NK-92 treated with Interleukin-12 subunit alpha and Interleukin-12 subunit beta, amount 100 ng/mL, for 24 hours (cell line): ENCODE data around the gene PCDHB15.
"Not testable (repeated sequence)": the region's sequence is repeated elsewhere in the genome, so short reads cannot be mapped to it uniquely, and the experiment has no call there.

Experiments used
- DNase-seq: peaks from one replicate; lab custom pipeline; 2025; lab: John Stamatoyannopoulos, UW

Gene PCDHB15

GRCh38 chr5:141245250-141245717 lies at the start of gene PCDHB15:
PCDHB15 (plus strand) TSS chr5:141245395; CDS start chr5:141245579, 184 bp downstream.
- DNase-seq, result no peak

- DNase-seq, result no peak
Measured at GRCh38 chr5:141196363-141196762, 48.8 kb upstream of the PCDHB15 start.

GRCh38 chr5:141199359-141200235 lies 45.6 kb upstream of the PCDHB15 start, which contains the start of gene PCDHB11:
PCDHB11 (plus strand) TSS chr5:141199627; CDS start chr5:141199775, 148 bp downstream.
- no peak for DNase-seq

- DNase-seq, result not testable (repeated sequence)
Measured at GRCh38 chr5:141201126-141201525, 44.1 kb upstream of the PCDHB15 start.

DNA sequence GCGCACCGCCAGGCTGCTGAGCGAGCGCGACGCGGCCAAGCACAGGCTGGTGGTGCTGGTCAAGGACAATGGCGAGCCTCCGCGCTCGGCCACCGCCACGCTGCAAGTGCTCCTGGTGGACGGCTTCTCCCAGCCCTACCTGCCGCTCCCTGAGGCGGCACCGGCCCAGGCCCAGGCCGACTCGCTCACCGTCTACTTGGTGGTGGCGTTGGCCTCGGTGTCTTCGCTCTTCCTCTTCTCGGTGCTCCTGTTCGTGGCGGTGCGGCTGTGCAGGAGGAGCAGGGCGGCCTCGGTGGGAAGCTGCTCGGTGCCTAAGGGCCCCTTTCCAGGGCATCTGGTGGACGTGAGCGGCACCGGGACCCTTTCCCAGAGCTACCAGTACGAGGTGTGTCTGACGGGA lies 43.5 kb upstream of the PCDHB15 start:
- not testable (repeated sequence) for DNase-seq

- no peak for DNase-seq
Measured at GRCh38 chr5:141208478-141208877, 36.7 kb upstream of the PCDHB15 start, which contains the start of gene PCDHB12. PCDHB12 (plus strand) TSS chr5:141208719; CDS start chr5:141208908, 189 bp downstream.

DNA sequence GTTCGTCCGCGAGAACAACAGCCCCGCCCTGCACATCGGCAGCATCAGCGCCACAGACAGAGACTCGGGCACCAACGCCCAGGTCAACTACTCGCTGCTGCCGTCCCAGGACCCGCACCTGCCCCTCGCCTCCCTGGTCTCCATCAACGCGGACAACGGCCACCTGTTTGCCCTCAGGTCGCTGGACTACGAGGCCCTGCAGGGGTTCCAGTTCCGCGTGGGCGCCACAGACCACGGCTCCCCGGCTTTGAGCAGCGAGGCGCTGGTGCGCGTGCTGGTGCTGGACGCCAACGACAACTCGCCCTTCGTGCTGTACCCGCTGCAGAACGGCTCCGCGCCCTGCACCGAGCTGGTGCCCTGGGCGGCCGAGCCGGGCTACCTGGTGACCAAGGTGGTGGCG lies 34.9 kb upstream of the PCDHB15 start:
- DNase-seq, result not testable (repeated sequence)

GRCh38 chr5:141210849-141211248 lies 34.3 kb upstream of the PCDHB15 start:
- DNase-seq, result not testable (repeated sequence)

DNA sequence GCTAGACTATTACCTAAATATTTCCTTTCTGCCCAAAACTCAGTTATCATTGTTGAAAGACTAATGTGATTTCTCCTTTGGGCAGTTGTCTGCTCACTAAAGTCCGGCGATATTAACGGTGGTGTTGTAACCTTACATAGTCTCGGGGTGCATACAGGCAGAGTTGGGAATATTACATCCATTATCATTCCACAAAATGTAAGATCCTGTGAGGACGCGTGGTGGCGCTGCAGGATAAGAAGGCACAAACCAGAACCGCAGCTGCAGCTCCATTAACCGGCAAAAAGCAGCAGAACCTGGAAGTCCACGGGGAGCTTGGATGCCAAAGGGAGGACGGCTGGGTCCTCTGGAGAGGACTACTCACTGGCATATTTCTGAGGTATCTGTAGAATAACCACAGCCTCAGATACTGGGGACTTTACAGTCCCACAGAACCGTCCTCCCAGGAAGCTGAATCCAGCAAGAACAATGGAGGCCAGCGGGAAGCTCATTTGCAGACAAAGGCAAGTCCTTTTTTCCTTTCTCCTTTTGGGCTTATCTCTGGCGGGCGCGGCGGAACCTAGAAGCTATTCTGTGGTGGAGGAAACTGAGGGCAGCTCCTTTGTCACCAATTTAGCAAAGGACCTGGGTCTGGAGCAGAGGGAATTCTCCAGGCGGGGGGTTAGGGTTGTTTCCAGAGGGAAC lies 31.4 kb upstream of the PCDHB15 start, which contains the start of gene PCDHB13:
Gene PCDHB13, plus strand, starts transcription at position 264 of the 684 bp plus-strand sequence. Its CDS starts 205 bp downstream, at position 469.
- DNase-seq, result not testable (repeated sequence)

DNA sequence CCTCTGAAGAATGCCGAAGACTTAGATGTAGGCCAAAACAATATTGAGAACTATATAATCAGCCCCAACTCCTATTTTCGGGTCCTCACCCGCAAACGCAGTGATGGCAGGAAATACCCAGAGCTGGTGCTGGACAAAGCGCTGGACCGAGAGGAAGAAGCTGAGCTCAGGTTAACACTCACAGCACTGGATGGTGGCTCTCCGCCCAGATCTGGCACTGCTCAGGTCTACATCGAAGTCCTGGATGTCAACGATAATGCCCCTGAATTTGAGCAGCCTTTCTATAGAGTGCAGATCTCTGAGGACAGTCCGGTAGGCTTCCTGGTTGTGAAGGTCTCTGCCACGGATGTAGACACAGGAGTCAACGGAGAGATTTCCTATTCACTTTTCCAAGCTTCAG lies 30.6 kb upstream of the PCDHB15 start:
- DNase-seq, result not testable (repeated sequence)

GRCh38 chr5:141215504-141215903 lies 29.7 kb upstream of the PCDHB15 start:
- not testable (repeated sequence) for DNase-seq

- not testable (repeated sequence) for DNase-seq
Measured at GRCh38 chr5:141216035-141216434, 29.2 kb upstream of the PCDHB15 start.

DNA sequence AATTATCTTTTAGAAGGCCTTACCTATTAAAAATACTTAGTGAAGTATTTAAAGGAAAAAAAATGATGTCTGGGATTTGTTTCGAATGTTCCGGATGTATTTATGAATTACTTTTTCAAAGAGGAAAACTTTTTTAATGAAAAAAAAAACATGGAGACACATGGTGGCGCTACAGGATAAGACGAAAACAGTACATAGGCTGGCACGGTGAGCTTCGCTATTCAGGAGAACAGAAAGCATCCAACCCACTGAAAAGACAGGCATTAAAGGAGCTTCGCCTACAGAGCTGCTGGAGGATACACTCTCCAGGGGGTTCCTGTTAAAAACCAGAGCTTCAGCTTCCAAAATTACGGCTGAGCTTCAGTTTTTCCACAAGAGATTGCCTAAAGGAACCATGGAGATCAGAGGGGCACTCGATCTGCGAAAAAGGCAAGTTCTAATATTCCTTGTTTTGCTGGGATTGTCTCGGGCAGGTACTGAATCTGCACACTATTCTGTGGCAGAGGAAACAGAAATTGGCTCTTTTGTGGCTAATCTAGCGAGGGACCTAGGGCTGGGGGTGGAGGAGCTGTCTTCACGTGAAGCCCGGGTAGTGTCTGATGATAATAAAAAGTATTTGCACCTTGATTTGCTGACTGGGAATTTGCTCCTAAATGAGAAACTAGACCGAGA lies 21.9 kb upstream of the PCDHB15 start, which contains the start of gene PCDHB14:
Gene PCDHB14, plus strand, starts transcription at position 232 of the 672 bp plus-strand sequence. Its CDS starts 163 bp downstream, at position 395.
- DNase-seq, result no peak

DNA sequence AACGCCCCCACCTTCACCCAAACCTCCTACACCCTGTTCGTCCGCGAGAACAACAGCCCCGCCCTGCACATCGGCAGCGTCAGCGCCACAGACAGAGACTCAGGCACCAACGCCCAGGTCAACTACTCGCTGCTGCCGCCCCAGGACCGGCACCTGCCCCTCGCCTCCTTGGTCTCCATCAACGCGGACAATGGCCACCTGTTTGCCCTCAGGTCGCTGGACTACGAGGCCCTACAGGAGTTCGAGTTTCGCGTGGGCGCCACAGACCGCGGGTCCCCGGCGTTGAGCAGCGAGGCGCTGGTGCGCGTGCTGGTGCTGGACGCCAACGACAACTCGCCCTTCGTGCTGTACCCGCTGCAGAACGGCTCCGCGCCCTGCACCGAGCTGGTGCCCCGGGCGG lies 20.4 kb upstream of the PCDHB15 start:
- DNase-seq, result not testable (repeated sequence)

- not testable (repeated sequence) for DNase-seq
Measured at GRCh38 chr5:141225421-141225820, 19.8 kb upstream of the PCDHB15 start.

DNA sequence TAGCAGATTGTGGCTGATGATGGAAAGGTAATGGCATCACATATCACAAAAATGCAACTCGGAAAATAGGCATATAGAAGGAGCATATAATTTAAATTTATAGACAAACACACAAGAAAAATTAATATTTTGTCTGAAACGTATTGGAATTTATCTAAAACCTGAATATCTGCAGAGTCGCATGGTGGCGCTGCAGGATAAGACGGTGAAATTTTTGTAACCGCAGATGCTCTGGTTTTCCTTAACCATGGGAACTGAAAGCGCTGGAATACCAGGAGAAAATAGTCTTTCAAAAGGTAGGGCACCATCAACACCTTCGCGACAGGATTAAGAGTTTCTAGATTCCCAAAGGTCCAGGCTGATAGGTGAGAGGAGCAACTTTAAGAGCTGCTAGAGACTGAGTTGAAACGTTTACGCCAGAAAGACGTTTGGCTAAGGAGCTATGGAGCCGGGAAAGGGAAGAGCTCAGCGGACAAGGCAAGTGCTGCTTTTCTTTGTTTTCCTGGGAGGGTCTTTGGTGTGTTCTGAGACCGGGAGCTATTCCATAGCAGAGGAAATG lies 11.0 kb upstream of the PCDHB15 start:
- DNase-seq, result no peak

GRCh38 chr5:141235922-141236321 lies 9.3 kb upstream of the PCDHB15 start:
- not testable (repeated sequence) for DNase-seq

DNA sequence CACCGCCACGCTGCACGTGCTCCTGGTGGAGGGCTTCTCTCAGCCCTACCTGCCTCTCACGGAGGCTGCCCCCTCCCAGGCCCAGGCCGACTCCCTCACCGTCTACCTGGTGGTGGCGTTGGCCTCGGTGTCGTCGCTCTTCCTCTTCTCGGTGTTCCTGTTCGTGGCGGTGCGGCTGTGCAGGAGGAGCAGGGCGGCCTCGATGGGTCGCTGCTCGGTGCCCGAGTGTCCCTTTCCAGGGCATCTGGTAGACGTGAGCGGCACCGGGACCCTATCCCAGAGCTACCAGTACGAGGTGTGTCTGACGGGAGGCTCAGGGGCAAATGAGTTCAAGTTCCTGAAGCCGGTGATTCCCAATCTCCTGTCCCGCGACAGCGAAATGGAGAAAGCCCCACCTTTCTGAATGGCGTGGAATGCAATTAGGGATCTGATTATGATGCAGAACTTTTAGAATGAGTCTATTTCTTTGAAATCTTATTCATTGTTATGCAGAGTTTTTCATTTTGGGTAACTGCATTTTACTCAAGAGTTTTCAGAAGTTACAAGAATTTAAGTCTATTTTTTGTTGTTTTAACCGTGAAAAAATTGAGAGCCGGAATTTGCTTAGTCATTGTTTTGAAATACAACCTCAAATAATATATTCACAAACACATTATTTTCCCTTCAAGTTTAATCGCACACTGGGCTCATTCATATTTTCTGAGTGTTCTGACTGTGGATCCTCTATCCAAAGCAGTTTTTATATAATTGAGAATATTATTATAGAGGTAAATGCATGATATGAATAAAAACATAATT lies 8.5 kb upstream of the PCDHB15 start:
- DNase-seq, result no peak

DNA sequence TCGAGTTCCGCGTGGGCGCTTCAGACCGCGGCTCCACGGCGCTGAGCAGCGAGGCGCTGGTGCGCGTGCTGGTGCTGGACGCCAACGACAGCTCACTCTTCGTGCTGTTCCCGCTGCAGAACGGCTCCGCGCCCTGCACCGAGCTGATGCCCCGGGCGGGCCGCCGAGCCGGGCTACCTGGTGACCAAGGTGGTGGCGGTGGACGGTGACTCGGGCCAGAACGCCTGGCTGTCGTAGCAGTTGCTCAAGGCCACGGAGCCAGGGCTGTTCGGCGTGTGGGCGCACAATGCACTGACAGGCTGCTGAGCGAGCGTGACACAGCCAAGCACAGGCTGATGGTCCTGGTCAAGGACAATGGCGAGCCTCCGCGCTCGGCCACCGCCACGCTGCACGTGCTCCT lies 3.7 kb upstream of the PCDHB15 start:
- DNase-seq, result no peak

- DNase-seq, result not testable (repeated sequence)
Measured at GRCh38 chr5:141246971-141247370, 1.8 kb downstream of the PCDHB15 start.

DNA sequence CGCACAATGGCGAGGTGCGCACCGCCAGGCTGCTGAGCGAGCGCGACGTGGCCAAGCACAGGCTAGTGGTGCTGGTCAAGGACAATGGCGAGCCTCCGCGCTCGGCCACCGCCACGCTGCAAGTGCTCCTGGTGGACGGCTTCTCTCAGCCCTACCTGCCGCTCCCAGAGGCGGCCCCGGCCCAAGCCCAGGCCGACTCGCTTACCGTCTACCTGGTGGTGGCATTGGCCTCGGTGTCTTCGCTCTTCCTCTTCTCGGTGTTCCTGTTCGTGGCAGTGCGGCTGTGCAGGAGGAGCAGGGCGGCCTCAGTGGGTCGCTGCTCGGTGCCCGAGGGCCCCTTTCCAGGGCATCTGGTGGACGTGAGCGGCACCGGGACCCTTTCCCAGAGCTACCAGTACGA lies 2.2 kb downstream of the PCDHB15 start:
- not testable (repeated sequence) for DNase-seq
